Heart right ventricle (tissue), 16 donors: ENCODE data around the gene NR1H4. TPM values are rescaled to one million over a fixed set of nuclear protein-coding genes. Genes with fewer than 3 reads are reported as not detected.

Experiments
- ATAC-seq, 8 donors: fragments of 200-7000 bp; cut with Tn5 transposase; one replicate each; pipeline ENCODE4 v1.9.1; 2020; ENCODE audit warnings: mild to moderate bottlenecking in 8 of 8, moderate library complexity in 8 of 8, moderate number of reproducible peaks in 1 of 8
- DNase-seq, 2 donors: peaks; one replicate each; pipeline ENCODE4 v3.0.0-alpha.2; 2020
- H3K27ac ChIP-seq, 10 donors: fragments of 200-600 bp; sonication (generic) in 2 of 10; one replicate each; pipeline versions ENCODE4 v1.5.0 to v1.8.0; 2020 to 2022; ENCODE audit warnings: mild to moderate bottlenecking in 3 of 10
- H3K27me3 ChIP-seq, 7 donors: fragments of 200-600 bp; one replicate each; pipeline ENCODE4 v1.8.0; 2021 to 2022; ENCODE audit warnings: mild to moderate bottlenecking in 2 of 7
- H3K36me3 ChIP-seq, 9 donors: fragments of 200-600 bp; sonication (generic) in 1 of 9; one replicate each; pipeline versions ENCODE4 v1.5.0 to v1.8.0; 2020 to 2022; ENCODE audit warnings: mild to moderate bottlenecking in 2 of 9
- H3K4me1 ChIP-seq, 9 donors: fragments of 200-600 bp; sonication (generic) in 1 of 9; one replicate each; pipeline versions ENCODE4 v1.5.0 to v1.8.0; 2020 to 2022; ENCODE audit warnings: mild to moderate bottlenecking in 4 of 9
- H3K4me3 ChIP-seq, 10 donors: fragments of 200-600 bp; sonication (generic) in 2 of 10; one replicate each; pipeline versions ENCODE4 v1.5.0 to v1.8.0; 2020 to 2022; ENCODE audit warnings: mild to moderate bottlenecking in 7 of 10, moderate library complexity in 2 of 10
- H3K9me3 ChIP-seq, 11 donors: fragments of 200-600 bp in 10 of 11; sonication (generic) in 2 of 11; one replicate each; pipeline versions ENCODE4 v1.5.0 to v1.8.0; 2013 to 2022; ENCODE audit warnings: mild to moderate bottlenecking in 2 of 11, control low read depth in 1 of 11, moderate library complexity in 1 of 11
- WGBS, 2 donors: extraction: QIAGEN DNeasy Blood & Tissue Kit; methylation state at CpG; one replicate each; pipeline ENCODE4 v1.1.7; 2013; ENCODE audit warnings: inconsistent platforms in 1 of 2; 5-methylcytosine and 5-hydroxymethylcytosine counted together
- intact Hi-C, 10 donors: fragments of 100-400 bp; cut with DNase I; formaldehyde crosslinking; loops; one replicate each; pipeline versions ENCODE4 v1.11.1 to v1.14.2; 2022
- polyA plus RNA-seq, 2 donors: library from polyadenylated mRNA; stranded (reverse); fragments of 200-250 nt; gene quantifications; one replicate each; pipeline ENCODE4 v1.2.3, GENCODE V29; 2013
- total RNA-seq, 10 donors: library from RNA; stranded (reverse); fragmentation: NEBNext Ultra II Directional in 3 of 10; extraction: Animal tissue kit (Norgen Biotek cat#: 25700) in 3 of 10; gene quantifications; one replicate each; pipeline versions ENCODE4 v1.2.1 to v1.2.4, GENCODE V29; 2021 to 2023
- TF ChIP-seq, protein P1 (sequence below), 9 donors: fragments of 200-600 bp; sonication (generic) in 2 of 9; IDR thresholded peaks; one replicate each; pipeline versions ENCODE4 v1.5.0 to v1.8.0; 2021 to 2022; ENCODE audit warnings: antibody characterized with exemption in 9 of 9, mild to moderate bottlenecking in 5 of 9, moderate library complexity in 1 of 9
- donor health status: Arrhythmogenic right ventricular cardiomyopathy.
- donor health status: ischemic (EF 13 %, LVEDD 7.1; RV severe dilation, severe dysfunction).
- donor health status: healthy with polysubstance abuse.
- donor health status: DM: no; HTN: yes; CAD: no.
- donor health status: DM: no; HTN: no; CAD: no.
- donor health status: ischemic (EF 25% LVEDD 6.9; RV normal size, moderate dysfunction).
- donor health status: ischemic (EF 25% LVEDD 5.7; RV mildly dilated, moderate dysfunction).
- donor health status: healthy.
- donor health status: DM: yes; HTN: yes; CAD: no.
- donor health status: Ischemic cardiomyopathy.
- donor health status: ischemic (EF 35%, LVEDD 5.7; RV mildly dilated, moderate dysfunction).
- donor health status: nonischemic (EF 11% LVEDD 7.7; RV severe dilation, severe dysfunction).
- donor health status: DM: yes; HTN: yes; CAD: no.
- donor health status: PGD.
- donor health status: ischemic (EF 29% LVEDD 5.4; RV normal size, mild dysfunction).
- donor health status: nonischemic (EF 23%, LVEDD 6.1; RV moderate dilation, normal function).

The NR1H4 gene
- total and polyA plus RNA-seq, 12 donors = 0.15 TPM; not detected in 11

DNA sequence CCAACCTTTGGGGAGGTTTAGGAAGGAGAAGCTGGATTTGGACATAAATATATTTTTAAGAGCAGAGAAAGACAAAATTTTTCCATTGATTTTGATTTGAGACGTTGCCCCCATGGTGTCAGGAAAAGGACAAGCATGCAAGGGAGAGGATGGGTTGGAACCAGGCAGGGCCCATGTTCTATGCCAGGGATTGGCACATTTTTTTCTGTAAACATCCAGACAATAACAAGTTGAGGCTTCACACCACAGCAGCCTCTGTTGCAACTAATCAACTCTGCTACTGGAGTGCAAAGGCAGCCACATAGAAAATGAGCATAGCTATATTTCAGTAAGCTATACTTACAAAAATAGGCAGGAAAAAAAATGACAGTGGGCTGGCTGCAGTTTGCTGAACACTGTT lies 44.7 kb downstream of the NR1H4 start:
- intact Hi-C loops = no loop called here
- Histone ChIP-seq H3K4me3 (no peak overlapping the region), H3K4me1 (no peaks in the 10 kb centered on the region), H3K27me3 (no peaks in the 10 kb centered on the region), H3K9me3 (peaks cover 0 to 3% (median 0%) of the 10 kb centered on the region in 11 donors), H3K36me3 (no peaks in the 10 kb centered on the region), H3K27ac (no peak overlapping the region)
- ATAC-seq (no peak), DNase-seq (no peak)
- 63 to 76% methylated on average over 1 of the region's 1 CpG for WGBS, 2 donors
- TF ChIP-seq, protein P1, sequence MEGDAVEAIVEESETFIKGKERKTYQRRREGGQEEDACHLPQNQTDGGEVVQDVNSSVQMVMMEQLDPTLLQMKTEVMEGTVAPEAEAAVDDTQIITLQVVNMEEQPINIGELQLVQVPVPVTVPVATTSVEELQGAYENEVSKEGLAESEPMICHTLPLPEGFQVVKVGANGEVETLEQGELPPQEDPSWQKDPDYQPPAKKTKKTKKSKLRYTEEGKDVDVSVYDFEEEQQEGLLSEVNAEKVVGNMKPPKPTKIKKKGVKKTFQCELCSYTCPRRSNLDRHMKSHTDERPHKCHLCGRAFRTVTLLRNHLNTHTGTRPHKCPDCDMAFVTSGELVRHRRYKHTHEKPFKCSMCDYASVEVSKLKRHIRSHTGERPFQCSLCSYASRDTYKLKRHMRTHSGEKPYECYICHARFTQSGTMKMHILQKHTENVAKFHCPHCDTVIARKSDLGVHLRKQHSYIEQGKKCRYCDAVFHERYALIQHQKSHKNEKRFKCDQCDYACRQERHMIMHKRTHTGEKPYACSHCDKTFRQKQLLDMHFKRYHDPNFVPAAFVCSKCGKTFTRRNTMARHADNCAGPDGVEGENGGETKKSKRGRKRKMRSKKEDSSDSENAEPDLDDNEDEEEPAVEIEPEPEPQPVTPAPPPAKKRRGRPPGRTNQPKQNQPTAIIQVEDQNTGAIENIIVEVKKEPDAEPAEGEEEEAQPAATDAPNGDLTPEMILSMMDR (IDR thresholded peaks at IDR 0.05) = no peak

DNA sequence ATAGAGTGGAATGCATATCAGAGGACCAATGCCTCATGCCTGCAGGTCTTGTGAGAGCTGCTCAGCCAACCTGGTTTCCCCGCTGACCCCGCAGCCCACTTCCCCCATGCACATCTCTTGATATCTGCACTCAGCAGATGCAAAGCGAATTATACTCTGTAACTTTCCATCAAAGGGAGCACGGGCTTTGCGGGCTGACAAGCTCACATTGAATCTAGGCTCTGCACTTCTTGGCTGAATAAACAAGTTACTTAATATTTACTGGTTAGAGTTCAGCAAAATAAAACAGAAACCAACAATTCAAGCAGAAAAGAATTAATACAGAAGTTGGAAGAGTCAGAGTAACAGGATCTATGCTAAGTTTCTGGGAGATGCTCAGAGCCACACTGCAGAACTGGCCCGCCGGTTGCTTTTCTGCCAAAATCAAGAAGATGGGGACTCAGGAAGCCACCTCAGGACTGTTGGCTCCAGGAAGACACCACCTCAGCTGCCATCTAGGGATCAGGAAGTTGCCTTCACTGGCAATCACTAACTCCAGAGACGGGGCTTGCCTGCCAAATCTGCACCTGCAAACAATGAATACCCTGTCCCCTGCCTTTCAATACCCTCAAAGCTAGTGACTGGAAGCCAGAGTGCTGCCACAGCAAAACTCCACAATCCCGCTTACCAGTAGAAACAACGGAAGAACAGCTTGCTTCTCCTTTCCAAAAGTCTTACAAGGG lies 46.5 kb downstream of the NR1H4 start:
- 86 to 87% methylated on average over 10 of the region's 10 CpGs for WGBS, 2 donors
- intact Hi-C loops = no loop called here
- peaks cover 0 to 3% (median 0%) of the 10 kb centered on the region in 11 donors for H3K9me3 ChIP-seq
- H3K4me1 ChIP-seq = no peaks in the 10 kb centered on the region
- TF ChIP-seq, protein P1 (IDR thresholded peaks at IDR 0.05) = no peak
- H3K27me3 ChIP-seq = peaks cover 0 to 5% (median 0%) of the 10 kb centered on the region in 7 donors
- DNase-seq (no peak), ATAC-seq (no peak)
- no peaks in the 10 kb centered on the region for H3K36me3 ChIP-seq
- no peak overlapping the region for H3K27ac ChIP-seq
- H3K4me3 ChIP-seq = no peak overlapping the region

DNA sequence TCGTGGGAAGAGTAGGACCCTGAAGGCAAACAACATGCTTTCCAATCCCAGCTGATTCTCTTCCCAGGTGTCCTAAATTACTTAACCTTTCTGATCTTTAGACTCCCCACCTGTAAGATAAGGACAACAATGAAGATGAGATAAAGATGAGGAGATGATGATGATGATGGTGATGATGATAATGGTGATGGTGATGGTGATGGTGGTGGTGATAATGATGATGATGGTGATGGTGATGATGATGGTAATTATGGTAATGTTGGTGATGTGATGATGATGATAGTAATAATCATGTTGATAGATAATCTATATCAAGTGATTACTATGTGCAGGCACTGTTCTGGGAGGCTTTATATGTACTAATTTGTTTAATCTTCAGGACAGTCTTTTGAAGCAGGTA lies 48.3 kb downstream of the NR1H4 start:
- DNase-seq (no peak), ATAC-seq (no peak)
- Histone ChIP-seq H3K4me1 (no peaks in the 10 kb centered on the region), H3K36me3 (no peaks in the 10 kb centered on the region), H3K27ac (no peak overlapping the region), H3K4me3 (no peak overlapping the region), H3K9me3 (peaks cover 0 to 3% (median 0%) of the 10 kb centered on the region in 11 donors), H3K27me3 (peaks cover 0 to 7% (median 0%) of the 10 kb centered on the region in 7 donors)
- intact Hi-C loops = no loop called here
- 61 to 69% methylated on average over 1 of the region's 1 CpG for WGBS, 2 donors
- TF ChIP-seq, protein P1 (IDR thresholded peaks at IDR 0.05) = no peak

DNA sequence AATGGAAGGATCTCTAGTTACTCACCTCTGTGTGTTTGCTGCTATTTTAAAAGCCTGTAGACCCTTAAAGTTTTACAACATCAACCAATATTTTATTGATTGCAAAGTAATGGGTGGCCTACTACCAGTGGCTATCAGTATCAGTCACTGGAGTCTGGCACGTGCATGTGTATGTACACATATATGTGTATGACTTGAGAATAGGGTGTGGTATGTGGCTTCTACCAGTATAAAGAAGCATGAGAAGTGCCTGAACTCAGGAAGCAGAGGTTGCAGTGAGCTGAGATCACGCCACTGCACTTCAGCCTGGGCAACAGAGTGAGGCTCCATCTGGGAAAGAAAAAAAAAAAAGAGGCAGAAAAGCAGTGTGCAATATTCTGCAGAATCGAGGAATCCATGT lies 54.4 kb downstream of the NR1H4 start:
- intact Hi-C loops = no loop called here
- TF ChIP-seq, protein P1 (IDR thresholded peaks at IDR 0.05) = no peak
- ATAC-seq (no peak), DNase-seq (no peak)
- Histone ChIP-seq H3K4me1 (no peaks in the 10 kb centered on the region), H3K4me3 (no peak overlapping the region), H3K9me3 (no peaks in the 10 kb centered on the region), H3K27me3 (peaks cover 0 to 7% (median 0%) of the 10 kb centered on the region in 7 donors), H3K36me3 (no peaks in the 10 kb centered on the region), H3K27ac (no peak overlapping the region)
- WGBS, 2 donors = 59 to 61% methylated on average over 3 of the region's 3 CpGs
